Fibroblast of lung (primary cell): ENCODE measurements around the gene HSH2D.

Source experiments
- EZH2 ChIP-seq: IDR thresholded peaks from 2 replicates; pipeline ENCODE4 v1.5.1; 2012; ENCODE audit warnings: low read length, control low read depth, mild to moderate bottlenecking; ENCODE audit errors: missing control alignments
- TF ChIP-seq, protein P1 (sequence below), 2 donors: IDR thresholded peaks in 1 of 2; conservative IDR thresholded peaks in 1 of 2; 1 replicate in 1 of 2; 2 replicates in 1 of 2; pipeline ENCODE4 v1.5.1; 2011 to 2012; ENCODE audit warnings: low read length in 2 of 2, control low read depth in 1 of 2, inconsistent platforms in 1 of 2, low read depth in 1 of 2, mild to moderate bottlenecking in 1 of 2

DNA sequence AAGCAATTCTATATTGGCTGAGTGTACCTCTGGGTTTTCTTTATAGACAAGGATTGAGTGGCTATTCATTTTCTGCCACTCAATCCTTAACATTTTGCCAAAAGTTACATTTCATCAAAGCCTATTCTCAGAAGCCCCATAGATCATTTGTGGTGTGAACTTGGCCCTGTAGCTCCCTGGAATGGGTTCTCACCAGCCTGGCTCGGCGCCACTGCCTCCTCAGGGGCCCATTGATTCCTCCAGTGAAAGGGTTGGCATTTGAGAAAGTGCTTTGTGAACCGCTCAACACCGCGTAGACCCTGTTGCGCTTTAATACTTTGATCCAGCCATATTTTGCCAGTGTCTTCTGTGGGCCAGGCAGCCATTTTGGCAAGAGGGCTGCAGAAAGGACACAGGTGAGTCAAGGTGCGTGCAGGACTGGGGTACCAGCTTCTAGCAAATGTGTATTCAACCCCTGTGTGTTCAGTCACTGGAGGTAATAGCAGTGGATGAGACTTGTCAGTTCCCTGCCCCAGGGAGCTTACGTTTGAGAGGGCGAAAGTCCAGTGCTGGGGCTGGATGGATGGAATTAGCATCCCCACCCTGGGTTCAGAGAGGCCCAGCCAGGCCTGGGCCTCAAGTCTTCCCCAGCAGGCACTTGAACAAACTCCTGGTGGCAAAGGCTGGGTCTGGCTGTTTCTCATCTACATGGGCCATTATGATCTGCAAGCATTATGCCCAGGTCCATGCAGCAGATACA, 28.0 kb upstream of the HSH2D start:
- TF ChIP-seq, protein P1, sequence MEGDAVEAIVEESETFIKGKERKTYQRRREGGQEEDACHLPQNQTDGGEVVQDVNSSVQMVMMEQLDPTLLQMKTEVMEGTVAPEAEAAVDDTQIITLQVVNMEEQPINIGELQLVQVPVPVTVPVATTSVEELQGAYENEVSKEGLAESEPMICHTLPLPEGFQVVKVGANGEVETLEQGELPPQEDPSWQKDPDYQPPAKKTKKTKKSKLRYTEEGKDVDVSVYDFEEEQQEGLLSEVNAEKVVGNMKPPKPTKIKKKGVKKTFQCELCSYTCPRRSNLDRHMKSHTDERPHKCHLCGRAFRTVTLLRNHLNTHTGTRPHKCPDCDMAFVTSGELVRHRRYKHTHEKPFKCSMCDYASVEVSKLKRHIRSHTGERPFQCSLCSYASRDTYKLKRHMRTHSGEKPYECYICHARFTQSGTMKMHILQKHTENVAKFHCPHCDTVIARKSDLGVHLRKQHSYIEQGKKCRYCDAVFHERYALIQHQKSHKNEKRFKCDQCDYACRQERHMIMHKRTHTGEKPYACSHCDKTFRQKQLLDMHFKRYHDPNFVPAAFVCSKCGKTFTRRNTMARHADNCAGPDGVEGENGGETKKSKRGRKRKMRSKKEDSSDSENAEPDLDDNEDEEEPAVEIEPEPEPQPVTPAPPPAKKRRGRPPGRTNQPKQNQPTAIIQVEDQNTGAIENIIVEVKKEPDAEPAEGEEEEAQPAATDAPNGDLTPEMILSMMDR (conservative IDR thresholded peaks at IDR 0.05 in 1 of 2, IDR thresholded peaks at IDR 0.05 in 1 of 2; ENCODE audit: low read depth in 1 of 2, low read length in 2 of 2), result no peak
- TF ChIP-seq EZH2, result no peak
